ENCODE measurements around the gene SYP.
A peak's percentile ranks its signal among the peaks of the same experiment; 100 is the strongest.

Gene SYP

DNA sequence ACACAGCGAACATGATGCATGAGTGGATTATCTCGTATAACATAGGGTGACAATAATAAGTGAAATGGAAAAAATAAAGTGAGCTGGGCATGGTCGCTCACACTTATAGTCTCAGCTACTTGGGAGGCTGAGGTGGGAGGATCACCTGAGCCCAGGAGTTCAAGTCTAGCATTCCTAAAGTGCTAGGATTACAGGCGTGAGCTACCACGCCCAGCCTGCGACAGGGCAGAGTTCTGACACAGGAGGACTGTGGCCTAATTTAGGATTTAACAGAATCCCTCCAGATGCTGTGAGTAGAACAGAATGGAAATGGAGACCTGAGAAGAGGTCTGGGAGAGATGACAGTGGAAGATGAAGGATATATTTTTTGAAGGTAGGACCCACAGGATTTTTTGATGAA lies 10.4 kb downstream of the SYP start:
- Histone ChIP-seq H3K27ac (ENCODE audit: low read length) (peak overlapping the region; percentile 4), H3K4me2 (ENCODE audit: low read length) (peak overlapping the region; percentile 61), H3K4me3 (ENCODE audit: low read length) (peak overlapping the region; percentile 83), H2AFZ (ENCODE audit: low read depth, low read length) (no peak overlapping the region), H3K9ac (ENCODE audit: low read length) (peak overlapping the region; percentile 73; the same call in 1 of the 2 replicates), H3K4me1 (ENCODE audit: low read length) (peaks cover 16% of the 10 kb centered on the region; the same call in 1 of the 2 replicates), H3K27me3 (ENCODE audit: low read depth, low read length) (no peaks in the 10 kb centered on the region), H3K9me3 (ENCODE audit: insufficient read depth, low read length) (no peaks in the 10 kb centered on the region), H3K36me3 (replicated peaks; ENCODE audit: low read depth, low read length) (no peaks in the 10 kb centered on the region), H3K79me2 (ENCODE audit: low read length) (peaks cover 9% of the 10 kb centered on the region), H4K20me1 (ENCODE audit: insufficient read depth, low read length) (no peaks in the 10 kb centered on the region)
- no peak for TF ChIP-seq EZH2phosphoT487 (IDR thresholded peaks at IDR 0.05; ENCODE audit: low read depth)
- TF ChIP-seq, protein P1, sequence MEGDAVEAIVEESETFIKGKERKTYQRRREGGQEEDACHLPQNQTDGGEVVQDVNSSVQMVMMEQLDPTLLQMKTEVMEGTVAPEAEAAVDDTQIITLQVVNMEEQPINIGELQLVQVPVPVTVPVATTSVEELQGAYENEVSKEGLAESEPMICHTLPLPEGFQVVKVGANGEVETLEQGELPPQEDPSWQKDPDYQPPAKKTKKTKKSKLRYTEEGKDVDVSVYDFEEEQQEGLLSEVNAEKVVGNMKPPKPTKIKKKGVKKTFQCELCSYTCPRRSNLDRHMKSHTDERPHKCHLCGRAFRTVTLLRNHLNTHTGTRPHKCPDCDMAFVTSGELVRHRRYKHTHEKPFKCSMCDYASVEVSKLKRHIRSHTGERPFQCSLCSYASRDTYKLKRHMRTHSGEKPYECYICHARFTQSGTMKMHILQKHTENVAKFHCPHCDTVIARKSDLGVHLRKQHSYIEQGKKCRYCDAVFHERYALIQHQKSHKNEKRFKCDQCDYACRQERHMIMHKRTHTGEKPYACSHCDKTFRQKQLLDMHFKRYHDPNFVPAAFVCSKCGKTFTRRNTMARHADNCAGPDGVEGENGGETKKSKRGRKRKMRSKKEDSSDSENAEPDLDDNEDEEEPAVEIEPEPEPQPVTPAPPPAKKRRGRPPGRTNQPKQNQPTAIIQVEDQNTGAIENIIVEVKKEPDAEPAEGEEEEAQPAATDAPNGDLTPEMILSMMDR (IDR thresholded peaks at IDR 0.05; ENCODE audit: low read depth, low read length), result no peak

- H3K27ac ChIP-seq (ENCODE audit: low read length), result no peak overlapping the region
- H2AFZ ChIP-seq (ENCODE audit: low read depth, low read length), result no peak overlapping the region
- TF ChIP-seq, protein P1 (IDR thresholded peaks at IDR 0.05; ENCODE audit: low read depth, low read length), result no peak
- TF ChIP-seq EZH2phosphoT487 (IDR thresholded peaks at IDR 0.05; ENCODE audit: low read depth), result no peak
Measured at GRCh38 chrX:49188468-49189076, 11.4 kb downstream of the SYP start.

DNA sequence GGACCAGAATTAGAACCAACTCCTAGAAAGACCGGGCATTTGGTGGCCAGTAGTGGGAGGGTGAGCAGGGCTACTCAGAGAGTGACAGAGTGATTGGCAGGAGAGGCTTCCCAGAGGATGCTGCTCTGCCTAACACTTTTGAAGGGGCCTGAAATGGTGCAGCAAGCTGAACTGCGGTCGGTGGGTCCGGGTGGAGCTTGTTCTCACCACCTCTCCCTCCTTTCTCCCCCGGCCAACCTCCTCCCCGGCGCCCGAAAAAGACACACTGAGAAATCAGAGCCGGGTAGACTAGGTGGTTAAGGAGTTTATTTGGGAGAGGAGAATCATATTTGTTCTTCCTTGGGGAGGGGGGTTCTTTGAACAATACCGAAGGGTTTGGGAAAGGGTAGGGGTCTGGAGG lies 12.5 kb downstream of the SYP start:
- TF ChIP-seq, protein P1 (IDR thresholded peaks at IDR 0.05; ENCODE audit: low read depth, low read length), result no peak
- no peak for TF ChIP-seq EZH2phosphoT487 (IDR thresholded peaks at IDR 0.05; ENCODE audit: low read depth)
- Histone ChIP-seq H3K4me1 (ENCODE audit: low read length) (peaks cover 16% of the 10 kb centered on the region; the same call in 1 of the 2 replicates), H3K27me3 (ENCODE audit: low read depth, low read length) (no peaks in the 10 kb centered on the region), H3K36me3 (replicated peaks; ENCODE audit: low read depth, low read length) (peaks cover 8% of the 10 kb centered on the region), H3K4me2 (ENCODE audit: low read length) (no peak overlapping the region), H3K27ac (ENCODE audit: low read length) (no peak overlapping the region), H3K79me2 (ENCODE audit: low read length) (peaks cover 9% of the 10 kb centered on the region), H2AFZ (ENCODE audit: low read depth, low read length) (no peak overlapping the region), H3K9ac (ENCODE audit: low read length) (no peak overlapping the region), H3K9me3 (ENCODE audit: insufficient read depth, low read length) (no peaks in the 10 kb centered on the region), H3K4me3 (ENCODE audit: low read length) (no peak overlapping the region), H4K20me1 (ENCODE audit: insufficient read depth, low read length) (no peaks in the 10 kb centered on the region)

More at GRCh38 chrX:49188468-49189076, 11.4 kb downstream of the SYP start:
- Histone ChIP-seq H3K4me3 (ENCODE audit: low read length) (no peak overlapping the region), H3K4me2 (ENCODE audit: low read length) (no peak overlapping the region), H4K20me1 (ENCODE audit: insufficient read depth, low read length) (no peaks in the 10 kb centered on the region), H3K27me3 (ENCODE audit: low read depth, low read length) (no peaks in the 10 kb centered on the region), H3K9ac (ENCODE audit: low read length) (no peak overlapping the region), H3K4me1 (ENCODE audit: low read length) (peaks cover 18% of the 10 kb centered on the region; the same call in 1 of the 2 replicates), H3K9me3 (ENCODE audit: insufficient read depth, low read length) (no peaks in the 10 kb centered on the region), H3K79me2 (ENCODE audit: low read length) (peaks cover 9% of the 10 kb centered on the region), H3K36me3 (replicated peaks; ENCODE audit: low read depth, low read length) (peaks cover 5% of the 10 kb centered on the region)

GRCh38 chrX:49187028-49187394 lies 13.0 kb downstream of the SYP start:
- no peaks in the 10 kb centered on the region for H3K27me3 ChIP-seq (ENCODE audit: low read depth, low read length)
- no peak overlapping the region for H3K27ac ChIP-seq (ENCODE audit: low read length)
- H4K20me1 ChIP-seq (ENCODE audit: insufficient read depth, low read length), result no peaks in the 10 kb centered on the region
- H3K4me1 ChIP-seq (ENCODE audit: low read length), result peaks cover 14% of the 10 kb centered on the region; the same call in 1 of the 2 replicates
- H3K79me2 ChIP-seq (ENCODE audit: low read length), result peaks cover 9% of the 10 kb centered on the region
- no peaks in the 10 kb centered on the region for H3K9me3 ChIP-seq (ENCODE audit: insufficient read depth, low read length)
- H3K9ac ChIP-seq (ENCODE audit: low read length), result no peak overlapping the region
- no peak overlapping the region for H2AFZ ChIP-seq (ENCODE audit: low read depth, low read length)
- no peak for TF ChIP-seq EZH2phosphoT487 (IDR thresholded peaks at IDR 0.05; ENCODE audit: low read depth)
- TF ChIP-seq, protein P1 (IDR thresholded peaks at IDR 0.05; ENCODE audit: low read depth, low read length), result no peak
- H3K36me3 ChIP-seq (replicated peaks; ENCODE audit: low read depth, low read length), result peaks cover 11% of the 10 kb centered on the region
- H3K4me2 ChIP-seq (ENCODE audit: low read length), result peak overlapping the region; percentile 99
- H3K4me3 ChIP-seq (ENCODE audit: low read length), result peak overlapping the region; percentile 100; the same call in 1 of the 2 replicates
